ENCODE results near the gene DDX3X. TPM values are rescaled to one million over a fixed set of nuclear protein-coding genes. Genes with fewer than 3 reads are reported as not detected.

The DDX3X gene
- total and polyA plus RNA-seq, 2 of the 13 experiments (the other 11 are each of a cell fraction or from before 2014, with no cell fraction given), result 53.5 to 239 TPM

DNA sequence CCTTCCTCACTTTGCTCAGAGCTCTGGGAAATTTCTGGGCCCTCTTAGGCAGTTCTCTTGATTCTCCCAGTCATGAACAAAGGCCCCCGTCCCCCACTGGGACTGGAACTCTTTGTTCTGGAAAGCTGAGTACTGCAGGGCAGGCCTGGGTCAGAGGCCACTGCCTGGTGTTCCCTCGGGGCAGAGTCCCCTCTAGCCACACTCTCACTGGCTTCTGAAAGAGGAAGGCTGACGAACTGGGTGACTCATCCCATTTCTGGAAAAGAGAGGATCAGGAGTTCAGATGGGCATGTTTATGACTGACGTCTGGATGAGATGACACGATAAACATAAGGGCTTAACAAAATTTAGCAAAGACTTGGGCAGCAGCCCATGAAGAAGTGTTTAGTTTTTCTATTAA lies 47.7 kb downstream of the DDX3X start (continued):
- TF ChIP-seq, protein P1, sequence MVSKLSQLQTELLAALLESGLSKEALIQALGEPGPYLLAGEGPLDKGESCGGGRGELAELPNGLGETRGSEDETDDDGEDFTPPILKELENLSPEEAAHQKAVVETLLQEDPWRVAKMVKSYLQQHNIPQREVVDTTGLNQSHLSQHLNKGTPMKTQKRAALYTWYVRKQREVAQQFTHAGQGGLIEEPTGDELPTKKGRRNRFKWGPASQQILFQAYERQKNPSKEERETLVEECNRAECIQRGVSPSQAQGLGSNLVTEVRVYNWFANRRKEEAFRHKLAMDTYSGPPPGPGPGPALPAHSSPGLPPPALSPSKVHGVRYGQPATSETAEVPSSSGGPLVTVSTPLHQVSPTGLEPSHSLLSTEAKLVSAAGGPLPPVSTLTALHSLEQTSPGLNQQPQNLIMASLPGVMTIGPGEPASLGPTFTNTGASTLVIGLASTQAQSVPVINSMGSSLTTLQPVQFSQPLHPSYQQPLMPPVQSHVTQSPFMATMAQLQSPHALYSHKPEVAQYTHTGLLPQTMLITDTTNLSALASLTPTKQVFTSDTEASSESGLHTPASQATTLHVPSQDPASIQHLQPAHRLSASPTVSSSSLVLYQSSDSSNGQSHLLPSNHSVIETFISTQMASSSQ (IDR thresholded peaks at IDR 0.05; ENCODE audit: low read depth), result no peak
- TF ChIP-seq, protein P1 (CRISPR knock-in tag; IDR thresholded peaks at IDR 0.05; ENCODE audit: borderline replicate concordance), result no peak
- TF ChIP-seq SIX4 (CRISPR knock-in tag; IDR thresholded peaks at IDR 0.05) (0 out of 2 replicates have a peak, but pooled peaks have one; percentile 38), CSRNP2 (CRISPR knock-in tag; conservative IDR thresholded peaks at IDR 0.05; ENCODE audit: low read depth) (no peak), DRAP1 (CRISPR knock-in tag; IDR thresholded peaks at IDR 0.05) (peak; percentile 34; the same call in 1 of the 2 replicates), NR2C2 (CRISPR knock-in tag; IDR thresholded peaks at IDR 0.05; ENCODE audit: borderline replicate concordance) (peak; percentile 81), RBFOX2 (IDR thresholded peaks at IDR 0.05; ENCODE audit: low read depth, low read length) (no peak), KLF13 (CRISPR knock-in tag; IDR thresholded peaks at IDR 0.05) (no peak), ARHGAP35 (CRISPR knock-in tag; IDR thresholded peaks at IDR 0.05; ENCODE audit: borderline replicate concordance) (no peak), MIER2 (CRISPR knock-in tag; IDR thresholded peaks at IDR 0.05) (no peak), ADNP (CRISPR knock-in tag; IDR thresholded peaks at IDR 0.05) (no peak), ZNF3 (CRISPR knock-in tag; IDR thresholded peaks at IDR 0.05) (no peak), ZNF616 (CRISPR knock-in tag; IDR thresholded peaks at IDR 0.05; ENCODE audit: low read depth) (no peak), ZNF451 (CRISPR knock-in tag; IDR thresholded peaks at IDR 0.05) (no peak), ZNF558 (CRISPR knock-in tag; IDR thresholded peaks at IDR 0.05; ENCODE audit: borderline replicate concordance) (no peak), NR2F6 (IDR thresholded peaks at IDR 0.05) (peak; percentile 87), NR2F6 (CRISPR knock-in tag; IDR thresholded peaks at IDR 0.05) (peak; percentile 97), PHB2 (IDR thresholded peaks at IDR 0.05; ENCODE audit: partially characterized antibody) (no peak), GPN1 (CRISPR knock-in tag; IDR thresholded peaks at IDR 0.05; ENCODE audit: borderline replicate concordance) (no peak), ZSCAN9 (CRISPR knock-in tag; IDR thresholded peaks at IDR 0.05; ENCODE audit: borderline replicate concordance) (peak; percentile 23; the same call in 1 of the 2 replicates), ZNF510 (CRISPR knock-in tag; IDR thresholded peaks at IDR 0.05; ENCODE audit: low read depth) (no peak), YEATS2 (CRISPR knock-in tag; IDR thresholded peaks at IDR 0.05; ENCODE audit: borderline replicate concordance) (peak; percentile 50; the same call in 1 of the 2 replicates), GABPA (IDR thresholded peaks at IDR 0.05; ENCODE audit: low read depth, low read length) (no peak), GABPA (CRISPR knock-in tag; IDR thresholded peaks at IDR 0.05; ENCODE audit: low read depth) (0 out of 2 replicates have a peak, but pooled peaks have one; percentile 19), ZBTB43 (CRISPR knock-in tag; conservative IDR thresholded peaks at IDR 0.05) (peak; percentile 42; the same call in 1 of the 2 replicates), MAZ (IDR thresholded peaks at IDR 0.05; ENCODE audit: borderline replicate concordance, low read depth, low read length) (no peak), MAZ (CRISPR knock-in tag; IDR thresholded peaks at IDR 0.05; ENCODE audit: low read depth) (no peak)

Measured in HepG2 (cell line).